Measurements from ENCODE around the gene HPCAL1.

The HPCAL1 gene

DNA sequence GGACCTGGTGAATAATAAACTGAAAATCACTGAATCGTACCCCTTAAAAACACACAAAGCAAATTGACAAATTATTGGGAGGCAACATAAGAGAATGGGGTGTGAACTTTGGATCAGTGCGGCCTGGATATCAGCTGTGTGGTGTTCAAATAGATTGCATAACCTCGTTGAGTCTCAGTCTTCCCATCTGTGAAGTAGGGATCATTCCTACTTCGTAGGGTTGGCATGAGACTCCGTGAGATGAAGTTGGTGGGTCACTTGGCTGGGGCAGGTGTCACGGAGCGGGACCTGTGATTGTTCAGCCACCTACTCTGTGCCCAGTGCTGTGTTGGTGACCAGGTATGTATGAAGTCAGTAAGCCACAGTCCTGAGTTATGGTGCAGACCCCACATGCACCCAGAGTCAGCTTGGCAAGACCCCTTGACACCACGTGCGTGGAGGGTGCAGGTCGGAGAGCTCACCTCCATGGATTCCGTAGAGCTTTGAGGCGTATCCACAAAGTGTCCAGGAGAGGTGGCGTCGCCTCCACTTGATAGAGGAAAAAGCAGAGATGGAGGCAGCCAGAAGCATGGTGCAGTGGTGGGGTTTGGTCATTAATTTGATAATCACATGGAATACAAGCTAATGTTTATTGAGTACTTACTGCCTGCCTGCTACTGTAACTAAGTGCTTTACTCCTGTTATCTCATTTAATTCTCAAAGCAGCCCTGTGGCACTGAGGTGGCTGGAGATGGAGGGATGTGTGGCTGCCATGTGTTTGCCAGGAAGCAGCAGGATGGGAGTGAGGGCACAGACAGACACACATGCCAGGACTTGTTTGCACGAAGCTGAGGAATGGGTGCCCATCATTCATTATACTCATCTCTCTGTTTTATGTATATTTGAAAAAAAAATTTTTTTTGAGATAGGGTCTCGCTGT lies 35.8 kb downstream of the HPCAL1 start:
- FAIRE-seq = no peak

GRCh38 chr2:10339647-10340592 lies 37.2 kb downstream of the HPCAL1 start:
- FAIRE-seq = no peak

GRCh38 chr2:10340593-10340975 lies 37.9 kb downstream of the HPCAL1 start:
- no peak for FAIRE-seq

GRCh38 chr2:10341193-10341592 lies 38.5 kb downstream of the HPCAL1 start:
- no peak for FAIRE-seq

DNA sequence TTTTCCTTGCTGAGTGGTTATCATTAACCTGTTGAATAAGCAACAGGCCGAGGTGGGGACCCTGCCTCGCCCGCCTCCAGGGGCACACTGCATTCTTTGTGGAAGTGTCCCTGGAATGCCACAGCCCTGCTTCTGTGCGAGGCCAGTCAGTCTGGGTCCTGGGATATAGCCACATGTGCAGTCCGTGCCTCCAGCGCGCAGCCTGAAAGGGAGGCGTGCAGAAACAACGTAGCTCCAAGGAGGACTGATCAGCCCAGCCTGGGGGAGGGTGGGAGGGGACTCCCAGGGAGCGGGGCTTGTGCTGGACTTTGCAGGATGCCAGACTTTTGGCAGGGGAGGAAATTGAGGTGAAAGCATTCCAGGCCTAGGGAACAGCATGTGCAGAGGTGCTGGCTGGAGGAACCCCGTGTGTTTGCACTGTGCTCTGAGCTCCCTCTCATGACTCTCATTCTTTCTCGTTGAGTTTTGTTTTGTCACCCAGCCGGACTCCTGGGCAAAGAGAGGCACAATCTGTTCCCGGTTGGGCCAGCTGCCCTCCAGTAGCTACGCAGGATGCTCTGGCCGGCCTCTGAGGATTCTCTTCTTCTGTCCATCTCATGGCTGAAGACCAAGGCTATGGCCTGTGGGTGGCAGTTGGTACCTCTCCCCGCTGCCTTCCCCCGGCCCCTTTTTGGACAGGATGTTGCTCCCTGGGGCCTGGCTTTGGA lies 39.7 kb downstream of the HPCAL1 start:
- FAIRE-seq = no peak

DNA sequence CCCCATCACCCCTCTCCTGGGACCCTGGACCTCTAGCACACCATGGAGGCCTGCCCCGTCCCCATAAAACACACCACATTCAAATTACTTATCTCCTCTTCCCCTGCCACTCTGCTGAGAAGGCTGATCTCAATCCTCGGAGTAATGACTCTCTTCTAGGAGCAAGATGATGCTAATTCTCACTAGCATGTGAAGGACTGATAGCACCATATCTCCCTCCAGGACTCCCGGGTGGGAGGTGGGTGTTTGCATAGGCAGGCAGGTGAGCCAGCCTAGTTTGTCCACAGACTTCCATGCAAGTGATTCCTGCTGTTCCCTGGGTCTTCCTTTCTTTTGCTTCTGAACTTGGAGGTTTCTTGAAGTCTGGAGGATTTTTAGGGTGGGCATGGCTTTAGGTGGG lies 40.5 kb downstream of the HPCAL1 start:
- FAIRE-seq = no peak

- FAIRE-seq = no peak
Measured at GRCh38 chr2:10343658-10344057, 41.0 kb downstream of the HPCAL1 start.

DNA sequence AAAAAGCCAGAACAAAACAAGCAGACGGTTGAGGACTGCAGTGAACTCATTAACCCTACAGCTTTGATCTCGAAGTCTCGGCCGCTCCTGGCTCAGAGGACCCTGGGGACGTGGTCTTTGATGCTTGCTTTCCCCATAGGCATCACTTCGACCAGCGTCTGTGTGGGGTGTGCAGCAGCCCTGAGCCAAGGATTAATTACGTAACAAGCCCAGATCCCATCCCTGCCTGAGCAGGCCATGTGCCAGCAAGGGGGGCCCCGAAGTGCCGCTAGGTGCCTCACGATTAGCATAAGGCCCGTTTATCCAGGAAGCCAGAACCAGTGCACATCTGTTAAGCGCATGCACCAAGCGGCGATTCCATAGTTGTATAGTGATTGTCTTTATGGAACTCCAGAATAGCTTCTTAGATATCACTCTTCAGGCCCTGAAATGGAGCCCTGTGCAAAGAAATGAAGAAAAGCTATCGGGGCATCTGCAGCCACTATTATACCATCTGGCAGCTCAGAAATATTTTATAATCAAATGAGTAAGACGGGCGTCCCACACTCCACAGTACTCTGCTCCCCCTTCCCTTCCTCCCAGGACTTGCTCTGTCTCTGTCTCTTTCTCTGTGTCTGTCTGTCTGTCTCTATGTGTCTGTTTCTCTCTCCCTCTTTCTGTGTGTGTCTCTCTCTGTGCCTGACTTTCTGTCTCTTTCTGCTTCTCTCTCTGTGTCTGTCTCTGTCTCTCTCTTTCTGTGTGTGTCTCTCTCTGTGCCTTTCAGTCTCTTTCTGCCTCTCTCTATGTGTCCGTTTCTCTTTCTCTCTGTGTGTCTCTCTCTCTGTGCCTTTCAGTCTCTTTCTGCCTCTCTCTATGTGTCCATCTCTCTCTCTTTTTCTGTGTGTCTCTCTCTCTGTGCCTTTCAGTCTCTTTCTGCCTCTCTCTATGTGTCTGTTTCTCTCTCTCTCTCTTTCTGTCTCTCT lies 41.7 kb downstream of the HPCAL1 start:
- no peak for FAIRE-seq

- FAIRE-seq = no peak
Measured at GRCh38 chr2:10345126-10345525, 42.4 kb downstream of the HPCAL1 start.

- no peak for FAIRE-seq
Measured at GRCh38 chr2:10345813-10346212, 43.1 kb downstream of the HPCAL1 start.

- no peak for FAIRE-seq
Measured at GRCh38 chr2:10346929-10347561, 44.3 kb downstream of the HPCAL1 start.

GRCh38 chr2:10347562-10347948 lies 44.9 kb downstream of the HPCAL1 start:
- FAIRE-seq = no peak

DNA sequence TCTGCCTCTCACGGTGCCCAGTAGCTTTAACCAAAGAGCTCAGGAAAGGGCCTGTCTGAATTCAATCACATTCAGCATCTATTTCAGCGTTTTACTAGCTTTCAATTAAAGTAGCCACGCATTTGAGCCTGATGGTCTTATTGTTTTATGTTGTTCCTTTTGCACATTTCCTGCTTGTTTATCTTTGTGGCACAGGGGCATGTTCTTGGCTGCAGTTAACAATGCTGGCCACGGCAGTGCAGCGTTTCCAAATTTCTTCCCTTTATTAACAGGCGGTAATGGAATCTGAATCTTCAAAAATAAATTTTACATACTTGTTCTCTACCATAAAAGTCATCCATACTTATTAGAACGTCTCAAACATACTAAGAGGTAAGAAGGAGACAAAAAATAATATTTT lies 46.2 kb downstream of the HPCAL1 start:
- FAIRE-seq = no peak

GRCh38 chr2:10350761-10351160 lies 48.1 kb downstream of the HPCAL1 start:
- FAIRE-seq = no peak

- no peak for FAIRE-seq
Measured at GRCh38 chr2:10352361-10352760, 49.7 kb downstream of the HPCAL1 start.

DNA sequence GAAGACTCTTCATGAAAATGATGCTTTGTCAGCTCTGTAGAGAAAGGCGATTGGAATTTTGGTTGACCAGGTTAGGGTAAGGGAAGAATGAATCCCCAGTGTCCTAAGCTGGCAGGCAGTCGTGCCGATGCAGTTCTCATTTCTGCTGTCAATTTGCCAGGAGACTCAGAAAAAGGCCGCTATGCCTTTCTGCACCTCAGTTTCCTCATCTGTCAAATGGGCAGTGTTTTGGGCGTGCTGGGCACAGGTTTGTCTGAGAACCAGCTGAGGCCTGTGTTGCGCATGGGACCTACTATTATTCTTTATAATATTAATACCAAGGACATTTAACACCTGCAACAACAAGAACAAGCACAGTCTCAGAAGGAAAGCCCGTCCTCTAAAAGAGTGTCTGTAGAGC lies 50.3 kb downstream of the HPCAL1 start:
- no peak for FAIRE-seq

DNA sequence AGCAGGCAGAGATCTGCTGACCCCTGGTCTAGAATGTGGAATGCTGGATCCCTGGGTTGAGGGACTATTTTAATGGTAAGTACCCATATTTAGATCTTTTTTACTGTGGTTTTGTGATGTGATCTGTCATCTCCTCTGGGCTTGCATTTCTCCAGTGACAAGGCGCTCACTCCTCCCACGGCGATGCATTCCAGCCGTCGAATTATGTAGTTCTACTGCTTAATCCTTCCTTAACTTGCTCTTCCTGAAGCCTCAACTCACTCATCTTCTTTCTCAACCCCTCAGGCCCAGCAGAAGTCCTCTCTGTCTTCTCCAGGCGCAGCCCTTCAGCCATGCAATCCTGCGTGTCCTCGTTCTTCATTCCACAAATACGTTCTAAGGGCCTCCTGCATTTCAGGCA lies 51.2 kb downstream of the HPCAL1 start:
- FAIRE-seq = no peak

- no peak for FAIRE-seq
Measured at GRCh38 chr2:10354399-10354798, 51.7 kb downstream of the HPCAL1 start.

GRCh38 chr2:10355471-10356438 lies 53.1 kb downstream of the HPCAL1 start:
- FAIRE-seq = no peak

DNA sequence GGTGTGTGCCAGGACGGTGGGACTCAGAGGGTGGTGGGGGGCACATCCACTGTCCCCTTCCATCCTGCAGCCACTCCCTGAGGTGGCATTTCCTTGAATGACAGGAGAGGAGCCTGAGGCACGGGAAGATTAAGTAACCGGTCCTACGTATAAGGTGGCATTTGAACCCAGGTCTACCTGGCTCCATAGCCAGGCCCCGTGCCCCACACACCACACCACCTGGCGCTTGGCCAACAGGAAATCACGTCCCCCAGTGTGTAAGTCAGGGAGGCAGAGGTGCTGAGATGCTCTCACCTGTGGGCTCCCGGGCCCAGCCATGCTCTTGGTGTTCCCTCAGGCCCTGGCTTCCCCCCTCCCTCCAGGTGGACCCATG lies 53.7 kb downstream of the HPCAL1 start:
- FAIRE-seq = no peak

Measured in TTC549 (cell line).